Endothelial cell of umbilical vein (primary cell): Measurements from ENCODE around the gene PLAGL2. TPM values are rescaled to one million over a fixed set of nuclear protein-coding genes. Genes with fewer than 3 reads are reported as not detected.
A peak's percentile ranks its signal among the peaks of the same experiment; 100 is the strongest.

ENCODE experiments used
- BruUV-seq: library from RNA; stranded (reverse); fragments of 400-500 nt; replicated peaks from 2 replicates; lab custom pipeline; 2021; lab: Mats Ljungman, UMichigan
- CTCF ChIA-PET: fragments of 300-600, 350-600 bp; sonication (Branson Sonifier 250); formaldehyde crosslinking; loops from one replicate; lab custom pipeline; 2021; ENCODE audit warnings: antibody characterized with exemption, inconsistent platforms; lab: Charles Lee
- POLR2A ChIA-PET: fragments of 300-600, 350-600 bp; sonication (Branson Sonifier 250); formaldehyde crosslinking; loops from one replicate; lab custom pipeline; 2021; ENCODE audit warnings: antibody characterized with exemption, inconsistent platforms; lab: Charles Lee
- DNase-seq: peaks from one replicate; pipeline ENCODE4 v3.0.0-alpha.2; 2011; ENCODE audit warnings: low read depth, low spot score
- FAIRE-seq: peaks from 2 replicates; lab custom pipeline; 2011; peaks lifted over from hg19 to GRCh38; lab: Jason Lieb, UNC
- H2AFZ ChIP-seq: 2 replicates; pipeline ENCODE4 v1.6.0; 2012; ENCODE audit warnings: low read depth, low read length, control low read depth, inconsistent platforms
- H3K27ac ChIP-seq: 2 replicates; pipeline ENCODE4 v1.5.1; 2011; ENCODE audit warnings: low read depth, mild to moderate bottlenecking, control low read depth, low read length, moderate library complexity; ENCODE audit not compliant: insufficient read depth
- H3K27me3 ChIP-seq, 2 experiments: 2 replicates each; pipeline versions ENCODE4 v1.6.0 to v1.6.1; 2011; ENCODE audit warnings: low read length in 2 of 2, mixed read lengths in 1 of 2; ENCODE audit not compliant: control insufficient read depth in 2 of 2, insufficient read depth in 2 of 2
- H3K36me3 ChIP-seq, 2 experiments: 2 replicates in 1 of 2; 3 replicates in 1 of 2; pipeline ENCODE4 v1.5.1; 2011; ENCODE audit warnings: low read length in 2 of 2, mild to moderate bottlenecking in 1 of 2, moderate library complexity in 1 of 2; ENCODE audit not compliant: control insufficient read depth in 2 of 2, insufficient read depth in 2 of 2; ENCODE audit errors: extremely low read depth in 1 of 2
- H3K4me1 ChIP-seq: 3 replicates; pipeline ENCODE4 v1.5.1; 2011; ENCODE audit warnings: mild to moderate bottlenecking, low read length; ENCODE audit not compliant: control insufficient read depth, insufficient read depth; ENCODE audit errors: extremely low read depth
- H3K4me2 ChIP-seq: 2 replicates; pipeline ENCODE4 v1.6.1; 2011; ENCODE audit warnings: low read length, control low read depth, mixed read lengths; ENCODE audit not compliant: insufficient read depth
- H3K4me3 ChIP-seq, 3 experiments: fragments of 200-600 bp in 1 of 3; sonication (generic), shearing (Covaris generic) in 1 of 3; replicated peaks in 1 of 3; 2 replicates each; pipeline ENCODE4 v1.5.1; 2011 to 2016; ENCODE audit warnings: control low read depth in 3 of 3, low read length in 3 of 3, mild to moderate bottlenecking in 2 of 3, inconsistent platforms in 1 of 3, low read depth in 1 of 3, moderate library complexity in 1 of 3; ENCODE audit not compliant: insufficient read depth in 1 of 3
- H3K79me2 ChIP-seq: 2 replicates; pipeline ENCODE4 v1.6.0; 2012; ENCODE audit warnings: low read length, inconsistent platforms; ENCODE audit not compliant: control insufficient read depth, insufficient read depth
- H3K9ac ChIP-seq: replicated peaks from 2 replicates; pipeline ENCODE3; 2011; ENCODE audit warnings: low read length, control low read depth; ENCODE audit not compliant: insufficient read depth; ENCODE audit errors: extremely low read depth
- H3K9me1 ChIP-seq: replicated peaks from 3 replicates; pipeline ENCODE4 v1.6.0; 2011; ENCODE audit warnings: mild to moderate bottlenecking, low read length; ENCODE audit not compliant: control insufficient read depth, insufficient read depth; ENCODE audit errors: extremely low read depth
- H3K9me3 ChIP-seq: replicated peaks from 2 replicates; pipeline ENCODE4 v1.5.1; 2012; ENCODE audit warnings: low read length, inconsistent platforms; ENCODE audit not compliant: control insufficient read depth, insufficient read depth
- H4K20me1 ChIP-seq: replicated peaks from 2 replicates; pipeline ENCODE3; 2011; ENCODE audit warnings: mild to moderate bottlenecking, low read length; ENCODE audit not compliant: control insufficient read depth, insufficient read depth; ENCODE audit errors: extremely low read depth
- CTCF ChIP-seq, 2 donors: IDR thresholded peaks; 1 replicate in 1 of 2; 2 replicates in 1 of 2; pipeline ENCODE4 v1.5.1; 2011; ENCODE audit warnings: low read length in 2 of 2, mild to moderate bottlenecking in 2 of 2, moderate library complexity in 2 of 2, control low read depth in 1 of 2, inconsistent platforms in 1 of 2, low read depth in 1 of 2; ENCODE audit not compliant: insufficient read depth in 1 of 2; ENCODE audit errors: extremely low read depth in 1 of 2
- EZH2 ChIP-seq: IDR thresholded peaks from 2 replicates; pipeline ENCODE4 v1.6.1; 2012; ENCODE audit warnings: borderline replicate concordance, low read depth, mild to moderate bottlenecking, moderate library complexity, low read length, inconsistent platforms; ENCODE audit not compliant: severe bottlenecking
- FOS ChIP-seq: IDR thresholded peaks from 2 replicates; pipeline ENCODE4 v1.6.1; 2011; ENCODE audit warnings: mild to moderate bottlenecking, low read length, moderate library complexity, borderline replicate concordance; ENCODE audit not compliant: insufficient read depth
- GATA2 ChIP-seq: IDR thresholded peaks from 2 replicates; pipeline ENCODE4 v1.7.0; 2011; ENCODE audit warnings: low read depth, mild to moderate bottlenecking, moderate library complexity, mixed read lengths, low read length; ENCODE audit not compliant: insufficient read length, insufficient read depth
- JUN ChIP-seq: IDR thresholded peaks from 2 replicates; pipeline ENCODE4 v1.6.1; 2011; ENCODE audit warnings: borderline replicate concordance, low read depth; ENCODE audit not compliant: insufficient read length, insufficient read depth
- MAX ChIP-seq: IDR thresholded peaks from 2 replicates; pipeline ENCODE4 v1.6.1; 2011; ENCODE audit not compliant: insufficient read depth, insufficient read length
- MYC ChIP-seq: IDR thresholded peaks from one replicate; pipeline ENCODE4 v1.6.1; 2011; ENCODE audit warnings: mild to moderate bottlenecking, low read depth, low read length
- POLR2A ChIP-seq: IDR thresholded peaks from 2 replicates; pipeline ENCODE4 v1.6.1; 2012; ENCODE audit warnings: low read depth, mild to moderate bottlenecking, control low read depth, low read length
- POLR2AphosphoS5 ChIP-seq: IDR thresholded peaks from 2 replicates; pipeline ENCODE4 v1.6.1; 2012; ENCODE audit warnings: low read depth, mild to moderate bottlenecking, control low read depth, low read length, moderate library complexity; ENCODE audit not compliant: insufficient read depth
- dilution Hi-C: fragments of 300-500 bp; cut with MboI; formaldehyde crosslinking; loops from one replicate; pipeline ENCODE4 v1.15.0; 2019; ENCODE audit warnings: low sequenced_read_pairs; ENCODE audit not compliant: extremely low pct_ligation_motif_present
- intact Hi-C: fragments of 100-400 bp; cut with micrococcal nuclease; formaldehyde crosslinking; loops from one replicate; pipeline ENCODE4 v1.10.0; 2022
- polyA plus RNA-seq, 4 experiments: library from polyadenylated mRNA; depleted of rRNA in 3 of 4; stranded (reverse) in 3 of 4; unstranded in 1 of 4; fragments of >200 nt; gene quantifications; 2 replicates each; pipeline versions ENCODE4 v1.2.1 to v1.2.3, GENCODE V29; 2011 to 2012; ENCODE audit warnings: missing spikeins in 1 of 4
- total RNA-seq: library from RNA; stranded (reverse); gene quantifications from 2 replicates; pipeline ENCODE4 v1.2.3, GENCODE V29; 2021

PLAGL2 gene
- total and polyA plus RNA-seq, 2 donors (not counting 3 experiments of a cell fraction or from before 2014, with no cell fraction given), result 8.2 to 15.2 TPM

GRCh38 chr20:32204205-32205109 is 3.1 kb downstream of the PLAGL2 start:
- CTCF ChIA-PET, result no interaction called here
- DNase-seq, result no peak
- no peak overlapping the region for H3K9ac ChIP-seq
- peaks cover 8 to 17% of the 10 kb centered on the region in 2 experiments for H3K36me3 ChIP-seq
- TF ChIP-seq CTCF (IDR thresholded peaks at IDR 0.05; ENCODE audit: extremely low read depth in 1 of 2, insufficient read depth in 1 of 2, low read depth in 1 of 2, low read length in 2 of 2), result no peak
- no peak for TF ChIP-seq GATA2
- TF ChIP-seq JUN, result no peak
- TF ChIP-seq POLR2AphosphoS5, result no peak
- TF ChIP-seq EZH2, result no peak
- TF ChIP-seq FOS, result no peak
- no peak for TF ChIP-seq MAX
- no peak for TF ChIP-seq POLR2A
- no peak for TF ChIP-seq MYC
- no peaks in the 10 kb centered on the region for H3K9me3 ChIP-seq
- dilution Hi-C loops (no loop called here), intact Hi-C loops (loop anchor here (5.0 kb wide), 2 partner anchors 228 to 448 kb away; no protein-coding TSS in a partner anchor)
- POLR2A ChIA-PET, result no interaction called here
- H3K4me3 ChIP-seq, result no peak overlapping the region
- FAIRE-seq, result peak; percentile 31
- no TSS peak for BruUV-seq
- H4K20me1 ChIP-seq, result no peaks in the 10 kb centered on the region
- H3K79me2 ChIP-seq, result peaks cover 83% of the 10 kb centered on the region
- no peak overlapping the region for H3K4me2 ChIP-seq
- H3K27me3 ChIP-seq, result no peaks in the 10 kb centered on the region
- H3K9me1 ChIP-seq, result no peaks in the 10 kb centered on the region
- H2AFZ ChIP-seq, result no peak overlapping the region
- no peak overlapping the region for H3K27ac ChIP-seq
- H3K4me1 ChIP-seq, result peaks cover 20% of the 10 kb centered on the region
